Endothelial cell of umbilical vein (primary cell): Measurements from ENCODE around the gene PPP1R7. TPM values are rescaled to one million over a fixed set of nuclear protein-coding genes. Genes with fewer than 3 reads are reported as not detected.

Experiments used
- BruUV-seq: library from RNA; stranded (reverse); fragments of 400-500 nt; replicated peaks from 2 replicates; lab custom pipeline; 2021; lab: Mats Ljungman, UMichigan
- CTCF ChIA-PET: fragments of 300-600, 350-600 bp; sonication (Branson Sonifier 250); formaldehyde crosslinking; loops from one replicate; lab custom pipeline; 2021; ENCODE audit warnings: antibody characterized with exemption, inconsistent platforms; lab: Charles Lee
- POLR2A ChIA-PET: fragments of 300-600, 350-600 bp; sonication (Branson Sonifier 250); formaldehyde crosslinking; loops from one replicate; lab custom pipeline; 2021; ENCODE audit warnings: antibody characterized with exemption, inconsistent platforms; lab: Charles Lee
- DNase-seq: peaks from one replicate; pipeline ENCODE4 v3.0.0-alpha.2; 2011; ENCODE audit warnings: low read depth, low spot score
- FAIRE-seq: peaks from 2 replicates; lab custom pipeline; 2011; peaks lifted over from hg19 to GRCh38; lab: Jason Lieb, UNC
- H2AFZ ChIP-seq: 2 replicates; pipeline ENCODE4 v1.6.0; 2012; ENCODE audit warnings: low read depth, low read length, control low read depth, inconsistent platforms
- H3K27ac ChIP-seq: 2 replicates; pipeline ENCODE4 v1.5.1; 2011; ENCODE audit warnings: low read depth, mild to moderate bottlenecking, control low read depth, low read length, moderate library complexity; ENCODE audit not compliant: insufficient read depth
- H3K27me3 ChIP-seq, 2 experiments: 2 replicates each; pipeline versions ENCODE4 v1.6.0 to v1.6.1; 2011; ENCODE audit warnings: low read length in 2 of 2, mixed read lengths in 1 of 2; ENCODE audit not compliant: control insufficient read depth in 2 of 2, insufficient read depth in 2 of 2
- H3K36me3 ChIP-seq, 2 experiments: 2 replicates in 1 of 2; 3 replicates in 1 of 2; pipeline ENCODE4 v1.5.1; 2011; ENCODE audit warnings: low read length in 2 of 2, mild to moderate bottlenecking in 1 of 2, moderate library complexity in 1 of 2; ENCODE audit not compliant: control insufficient read depth in 2 of 2, insufficient read depth in 2 of 2; ENCODE audit errors: extremely low read depth in 1 of 2
- H3K4me1 ChIP-seq: 3 replicates; pipeline ENCODE4 v1.5.1; 2011; ENCODE audit warnings: mild to moderate bottlenecking, low read length; ENCODE audit not compliant: control insufficient read depth, insufficient read depth; ENCODE audit errors: extremely low read depth
- H3K4me2 ChIP-seq: 2 replicates; pipeline ENCODE4 v1.6.1; 2011; ENCODE audit warnings: low read length, control low read depth, mixed read lengths; ENCODE audit not compliant: insufficient read depth
- H3K4me3 ChIP-seq, 3 experiments: fragments of 200-600 bp in 1 of 3; sonication (generic), shearing (Covaris generic) in 1 of 3; replicated peaks in 1 of 3; 2 replicates each; pipeline ENCODE4 v1.5.1; 2011 to 2016; ENCODE audit warnings: control low read depth in 3 of 3, low read length in 3 of 3, mild to moderate bottlenecking in 2 of 3, inconsistent platforms in 1 of 3, low read depth in 1 of 3, moderate library complexity in 1 of 3; ENCODE audit not compliant: insufficient read depth in 1 of 3
- H3K79me2 ChIP-seq: 2 replicates; pipeline ENCODE4 v1.6.0; 2012; ENCODE audit warnings: low read length, inconsistent platforms; ENCODE audit not compliant: control insufficient read depth, insufficient read depth
- H3K9ac ChIP-seq: replicated peaks from 2 replicates; pipeline ENCODE3; 2011; ENCODE audit warnings: low read length, control low read depth; ENCODE audit not compliant: insufficient read depth; ENCODE audit errors: extremely low read depth
- H3K9me1 ChIP-seq: replicated peaks from 3 replicates; pipeline ENCODE4 v1.6.0; 2011; ENCODE audit warnings: mild to moderate bottlenecking, low read length; ENCODE audit not compliant: control insufficient read depth, insufficient read depth; ENCODE audit errors: extremely low read depth
- H3K9me3 ChIP-seq: replicated peaks from 2 replicates; pipeline ENCODE4 v1.5.1; 2012; ENCODE audit warnings: low read length, inconsistent platforms; ENCODE audit not compliant: control insufficient read depth, insufficient read depth
- H4K20me1 ChIP-seq: replicated peaks from 2 replicates; pipeline ENCODE3; 2011; ENCODE audit warnings: mild to moderate bottlenecking, low read length; ENCODE audit not compliant: control insufficient read depth, insufficient read depth; ENCODE audit errors: extremely low read depth
- EZH2 ChIP-seq: IDR thresholded peaks from 2 replicates; pipeline ENCODE4 v1.6.1; 2012; ENCODE audit warnings: borderline replicate concordance, low read depth, mild to moderate bottlenecking, moderate library complexity, low read length, inconsistent platforms; ENCODE audit not compliant: severe bottlenecking
- FOS ChIP-seq: IDR thresholded peaks from 2 replicates; pipeline ENCODE4 v1.6.1; 2011; ENCODE audit warnings: mild to moderate bottlenecking, low read length, moderate library complexity, borderline replicate concordance; ENCODE audit not compliant: insufficient read depth
- GATA2 ChIP-seq: IDR thresholded peaks from 2 replicates; pipeline ENCODE4 v1.7.0; 2011; ENCODE audit warnings: low read depth, mild to moderate bottlenecking, moderate library complexity, mixed read lengths, low read length; ENCODE audit not compliant: insufficient read length, insufficient read depth
- JUN ChIP-seq: IDR thresholded peaks from 2 replicates; pipeline ENCODE4 v1.6.1; 2011; ENCODE audit warnings: borderline replicate concordance, low read depth; ENCODE audit not compliant: insufficient read length, insufficient read depth
- MYC ChIP-seq: IDR thresholded peaks from one replicate; pipeline ENCODE4 v1.6.1; 2011; ENCODE audit warnings: mild to moderate bottlenecking, low read depth, low read length
- POLR2A ChIP-seq: IDR thresholded peaks from 2 replicates; pipeline ENCODE4 v1.6.1; 2012; ENCODE audit warnings: low read depth, mild to moderate bottlenecking, control low read depth, low read length
- POLR2AphosphoS5 ChIP-seq: IDR thresholded peaks from 2 replicates; pipeline ENCODE4 v1.6.1; 2012; ENCODE audit warnings: low read depth, mild to moderate bottlenecking, control low read depth, low read length, moderate library complexity; ENCODE audit not compliant: insufficient read depth
- dilution Hi-C: fragments of 300-500 bp; cut with MboI; formaldehyde crosslinking; loops from one replicate; pipeline ENCODE4 v1.15.0; 2019; ENCODE audit warnings: low sequenced_read_pairs; ENCODE audit not compliant: extremely low pct_ligation_motif_present
- intact Hi-C: fragments of 100-400 bp; cut with micrococcal nuclease; formaldehyde crosslinking; loops from one replicate; pipeline ENCODE4 v1.10.0; 2022
- polyA plus RNA-seq, 4 experiments: library from polyadenylated mRNA; depleted of rRNA in 3 of 4; stranded (reverse) in 3 of 4; unstranded in 1 of 4; fragments of >200 nt; gene quantifications; 2 replicates each; pipeline versions ENCODE4 v1.2.1 to v1.2.3, GENCODE V29; 2011 to 2012; ENCODE audit warnings: missing spikeins in 1 of 4
- total RNA-seq: library from RNA; stranded (reverse); gene quantifications from 2 replicates; pipeline ENCODE4 v1.2.3, GENCODE V29; 2021
- TF ChIP-seq, protein P1 (sequence below), 2 donors: IDR thresholded peaks; 1 replicate in 1 of 2; 2 replicates in 1 of 2; pipeline ENCODE4 v1.5.1; 2011; ENCODE audit warnings: low read length in 2 of 2, mild to moderate bottlenecking in 2 of 2, moderate library complexity in 2 of 2, control low read depth in 1 of 2, inconsistent platforms in 1 of 2, low read depth in 1 of 2; ENCODE audit not compliant: insufficient read depth in 1 of 2; ENCODE audit errors: extremely low read depth in 1 of 2
- TF ChIP-seq, protein P2 (sequence below): IDR thresholded peaks from 2 replicates; pipeline ENCODE4 v1.6.1; 2011; ENCODE audit not compliant: insufficient read depth, insufficient read length

PPP1R7 gene
- total and polyA plus RNA-seq, 2 donors (not counting 3 experiments of a cell fraction or from before 2014, with no cell fraction given) = 30.3 to 60.8 TPM

DNA sequence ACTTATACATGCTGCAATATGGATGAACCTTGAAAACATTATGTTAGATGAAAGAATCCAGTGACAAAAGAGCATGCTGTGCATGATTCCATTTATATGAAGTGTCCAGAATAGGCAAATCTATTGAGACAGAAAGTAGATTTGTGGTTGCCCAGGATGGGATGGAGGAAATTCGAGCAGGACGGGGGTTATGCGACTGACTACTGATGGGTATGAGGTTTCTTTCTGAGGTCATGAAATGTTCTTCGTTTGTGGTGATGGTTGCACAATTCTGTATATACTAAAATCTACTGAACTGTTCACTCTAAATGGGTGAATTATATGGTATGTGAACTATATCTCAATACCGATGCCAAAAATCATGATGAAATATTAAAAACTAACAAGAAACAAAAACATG lies 29.3 kb upstream of the PPP1R7 start:
- DNase-seq = no peak
- intact Hi-C loops (no loop called here), dilution Hi-C loops (no loop called here)
- no peaks in the 10 kb centered on the region for H3K79me2 ChIP-seq
- H3K27me3 ChIP-seq = no peaks in the 10 kb centered on the region
- ChIA-PET CTCF (no interaction called here), POLR2A (no interaction called here)
- no peak overlapping the region for H3K4me2 ChIP-seq
- no peak for FAIRE-seq
- H3K36me3 ChIP-seq = peaks cover 0 to 2% of the 10 kb centered on the region in 2 experiments
- H2AFZ ChIP-seq = no peak overlapping the region
- no peak for TF ChIP-seq GATA2
- TF ChIP-seq, protein P1, sequence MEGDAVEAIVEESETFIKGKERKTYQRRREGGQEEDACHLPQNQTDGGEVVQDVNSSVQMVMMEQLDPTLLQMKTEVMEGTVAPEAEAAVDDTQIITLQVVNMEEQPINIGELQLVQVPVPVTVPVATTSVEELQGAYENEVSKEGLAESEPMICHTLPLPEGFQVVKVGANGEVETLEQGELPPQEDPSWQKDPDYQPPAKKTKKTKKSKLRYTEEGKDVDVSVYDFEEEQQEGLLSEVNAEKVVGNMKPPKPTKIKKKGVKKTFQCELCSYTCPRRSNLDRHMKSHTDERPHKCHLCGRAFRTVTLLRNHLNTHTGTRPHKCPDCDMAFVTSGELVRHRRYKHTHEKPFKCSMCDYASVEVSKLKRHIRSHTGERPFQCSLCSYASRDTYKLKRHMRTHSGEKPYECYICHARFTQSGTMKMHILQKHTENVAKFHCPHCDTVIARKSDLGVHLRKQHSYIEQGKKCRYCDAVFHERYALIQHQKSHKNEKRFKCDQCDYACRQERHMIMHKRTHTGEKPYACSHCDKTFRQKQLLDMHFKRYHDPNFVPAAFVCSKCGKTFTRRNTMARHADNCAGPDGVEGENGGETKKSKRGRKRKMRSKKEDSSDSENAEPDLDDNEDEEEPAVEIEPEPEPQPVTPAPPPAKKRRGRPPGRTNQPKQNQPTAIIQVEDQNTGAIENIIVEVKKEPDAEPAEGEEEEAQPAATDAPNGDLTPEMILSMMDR (IDR thresholded peaks at IDR 0.05; ENCODE audit: extremely low read depth in 1 of 2, insufficient read depth in 1 of 2, low read depth in 1 of 2, low read length in 2 of 2) = no peak
- no peak for TF ChIP-seq JUN
- no peak for TF ChIP-seq EZH2
- TF ChIP-seq FOS = no peak
- TF ChIP-seq POLR2AphosphoS5 = no peak
- TF ChIP-seq MYC = no peak
- TF ChIP-seq POLR2A = no peak
- TF ChIP-seq, protein P2, sequence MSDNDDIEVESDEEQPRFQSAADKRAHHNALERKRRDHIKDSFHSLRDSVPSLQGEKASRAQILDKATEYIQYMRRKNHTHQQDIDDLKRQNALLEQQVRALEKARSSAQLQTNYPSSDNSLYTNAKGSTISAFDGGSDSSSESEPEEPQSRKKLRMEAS = no peak
- no peaks in the 10 kb centered on the region for H3K9me1 ChIP-seq
- H3K27ac ChIP-seq = no peak overlapping the region
- no TSS peak for BruUV-seq
- H3K9me3 ChIP-seq = no peaks in the 10 kb centered on the region
- no peak overlapping the region for H3K9ac ChIP-seq
- H3K4me3 ChIP-seq = no peak overlapping the region
- H4K20me1 ChIP-seq = no peaks in the 10 kb centered on the region
- no peaks in the 10 kb centered on the region for H3K4me1 ChIP-seq
